Activated CD8-positive, alpha-beta memory T cell treated with anti-CD3 and anti-CD28 coated beads for 4 hours (primary cell): ENCODE data around the gene EMID1.

ENCODE experiments used
- DNase-seq, 2 donors: peaks; one replicate each; pipeline ENCODE4 v3.0.0-alpha.2; 2020; ENCODE audit warnings: low read depth in 2 of 2

The EMID1 gene

DNA sequence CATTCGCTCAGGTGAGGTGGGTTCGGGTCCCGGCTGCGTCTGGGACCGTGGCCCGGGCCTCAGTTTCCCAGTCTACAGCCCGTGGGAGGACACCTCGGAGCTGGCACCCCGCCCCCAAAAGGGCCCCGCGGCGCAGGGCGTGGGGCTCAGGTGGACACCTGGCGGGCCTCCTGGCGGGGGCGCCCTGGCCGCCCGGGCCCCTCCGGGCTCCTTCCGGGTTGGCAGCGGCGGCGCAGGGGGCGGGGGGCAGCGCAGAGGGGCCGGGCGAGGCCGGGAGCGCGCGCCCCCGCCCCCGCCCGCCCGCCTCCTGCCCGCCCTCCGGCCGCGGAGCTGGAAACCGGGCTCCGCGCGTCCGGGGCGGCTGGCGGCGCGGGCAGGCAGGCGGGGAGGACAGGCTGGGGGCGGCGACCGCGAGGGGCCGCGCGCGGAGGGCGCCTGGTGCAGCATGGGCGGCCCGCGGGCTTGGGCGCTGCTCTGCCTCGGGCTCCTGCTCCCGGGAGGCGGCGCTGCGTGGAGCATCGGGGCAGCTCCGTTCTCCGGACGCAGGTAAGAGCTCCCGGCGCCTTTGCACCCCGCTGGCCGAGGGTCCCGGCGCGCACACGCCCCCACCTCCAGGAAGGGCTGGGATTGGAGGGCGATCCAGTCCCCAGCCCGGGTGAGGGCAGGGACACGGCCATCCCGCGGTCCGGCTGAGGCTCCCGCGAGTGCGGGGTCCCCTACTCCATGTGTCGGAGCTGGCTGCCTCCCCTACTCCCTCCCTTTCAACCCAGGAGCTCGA, at the start of gene EMID1:
Gene EMID1, plus strand, starts transcription at position 303 of the 778 bp plus-strand sequence. Its CDS starts 143 bp downstream, at position 446.
- DNase-seq, result no peak

DNA sequence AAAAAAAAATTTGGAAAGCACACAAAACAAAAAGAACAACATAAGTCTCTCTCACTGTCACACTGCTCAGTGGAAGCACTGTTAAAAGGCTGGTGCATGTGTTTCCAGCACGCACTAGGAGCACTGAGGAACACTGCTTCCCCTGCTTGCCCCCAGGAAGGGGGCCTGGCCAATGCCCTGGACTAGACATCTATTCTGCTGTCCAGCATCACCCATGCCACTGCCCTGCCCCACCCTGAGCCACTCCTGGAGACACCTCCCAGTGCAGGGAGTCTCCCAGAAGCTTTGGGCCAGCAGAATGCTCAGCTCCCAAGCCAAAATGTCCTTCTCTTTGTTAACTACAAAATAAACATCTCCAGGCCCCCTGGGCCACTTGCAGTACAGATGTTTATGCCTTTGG, 49.7 kb upstream of the EMID1 start:
- no peak for DNase-seq

DNA sequence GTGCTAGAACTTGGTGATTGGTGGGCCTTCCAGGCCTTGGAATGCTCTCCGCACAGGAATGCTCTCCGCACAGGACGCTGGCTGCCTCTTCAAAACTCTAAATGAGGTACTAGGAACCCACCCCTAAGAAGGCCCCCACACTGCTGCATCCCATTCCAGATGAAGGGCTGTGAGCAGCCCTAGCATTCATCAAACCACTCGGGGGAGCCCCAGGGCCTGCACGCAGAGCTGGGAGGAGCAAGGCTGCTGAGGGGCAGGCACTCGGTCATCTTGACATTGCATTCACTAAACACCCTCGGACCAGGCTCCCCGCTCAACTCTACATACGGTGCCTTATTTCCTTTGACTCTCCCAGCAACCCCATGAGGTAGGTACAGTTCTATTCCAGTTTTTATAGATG, 49.2 kb upstream of the EMID1 start:
- no peak for DNase-seq

DNA sequence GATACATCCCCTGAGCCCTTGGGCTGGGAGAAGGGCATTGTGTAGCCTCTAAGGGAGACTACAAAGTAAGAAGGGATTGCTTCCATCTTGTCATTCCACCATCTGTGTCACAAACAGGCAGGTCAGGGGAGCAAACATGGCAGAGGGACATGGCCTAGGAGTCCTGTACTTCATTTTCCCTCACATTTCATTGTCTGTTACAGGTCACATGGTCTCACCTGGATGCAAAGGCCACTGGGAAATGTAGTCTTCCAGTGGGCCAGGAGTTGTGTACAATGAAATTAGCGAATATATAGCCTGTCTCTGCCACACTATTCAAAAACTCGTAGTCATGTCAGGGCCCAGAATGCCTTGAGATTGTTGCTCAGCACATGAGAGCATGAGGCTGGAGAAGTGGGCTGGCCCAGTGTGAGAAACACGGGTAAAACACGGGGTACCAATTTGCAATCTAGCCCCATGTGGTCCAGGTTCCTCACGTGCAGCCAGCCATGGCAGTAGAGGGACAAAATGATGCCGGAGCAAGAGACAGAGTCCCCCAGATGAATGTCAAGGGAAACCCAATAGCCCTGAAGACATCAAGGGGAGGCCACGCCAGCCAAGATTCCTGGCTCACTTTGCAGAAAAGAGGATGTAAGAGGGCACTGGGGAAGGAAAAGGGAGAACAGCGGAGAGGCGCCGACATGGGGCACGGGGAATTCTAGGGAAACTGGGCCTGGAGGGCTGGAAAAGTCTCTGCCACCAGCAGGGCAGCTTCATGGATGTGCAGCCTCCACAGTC, 47.7 kb upstream of the EMID1 start:
- DNase-seq, result no peak

DNA sequence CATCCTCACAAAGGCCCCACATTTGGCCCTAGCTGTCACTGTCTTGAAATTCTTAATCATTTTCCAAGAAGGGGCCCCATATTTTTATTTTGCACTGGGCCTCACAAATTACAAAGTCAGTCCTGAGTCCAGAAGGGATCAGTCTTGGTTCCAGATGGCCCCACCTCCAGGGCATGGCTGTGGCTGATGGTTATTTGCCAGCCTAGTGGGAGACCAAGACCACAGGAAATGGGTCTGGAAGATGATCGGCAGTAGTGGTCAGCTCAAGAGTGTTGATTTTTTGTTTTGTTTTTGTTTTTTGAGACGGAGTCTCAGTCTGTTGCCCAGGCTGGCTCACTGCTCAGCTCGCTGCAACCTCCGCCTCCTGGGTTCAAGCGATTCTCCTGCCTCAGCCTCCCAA, 47.1 kb upstream of the EMID1 start:
- no peak for DNase-seq

DNA sequence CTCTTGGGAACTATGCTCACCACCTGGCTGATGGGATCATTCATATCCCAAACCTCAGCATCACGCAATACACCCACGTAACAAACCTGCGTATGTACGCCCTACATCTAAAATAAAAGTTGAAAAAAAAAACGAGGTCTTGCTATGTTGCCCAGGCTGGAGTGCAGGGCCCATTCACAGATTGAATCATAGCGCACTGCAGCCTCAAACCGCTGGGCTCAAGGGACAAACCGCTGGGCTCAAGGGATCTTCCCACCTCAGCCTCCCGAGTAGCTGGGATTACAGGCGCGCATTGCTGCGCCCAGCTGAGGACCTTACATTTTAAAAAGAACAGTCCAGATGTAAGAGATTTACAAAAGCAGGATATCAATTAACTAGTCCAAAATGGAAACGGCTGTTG, 41.9 kb upstream of the EMID1 start:
- DNase-seq, result no peak

DNA sequence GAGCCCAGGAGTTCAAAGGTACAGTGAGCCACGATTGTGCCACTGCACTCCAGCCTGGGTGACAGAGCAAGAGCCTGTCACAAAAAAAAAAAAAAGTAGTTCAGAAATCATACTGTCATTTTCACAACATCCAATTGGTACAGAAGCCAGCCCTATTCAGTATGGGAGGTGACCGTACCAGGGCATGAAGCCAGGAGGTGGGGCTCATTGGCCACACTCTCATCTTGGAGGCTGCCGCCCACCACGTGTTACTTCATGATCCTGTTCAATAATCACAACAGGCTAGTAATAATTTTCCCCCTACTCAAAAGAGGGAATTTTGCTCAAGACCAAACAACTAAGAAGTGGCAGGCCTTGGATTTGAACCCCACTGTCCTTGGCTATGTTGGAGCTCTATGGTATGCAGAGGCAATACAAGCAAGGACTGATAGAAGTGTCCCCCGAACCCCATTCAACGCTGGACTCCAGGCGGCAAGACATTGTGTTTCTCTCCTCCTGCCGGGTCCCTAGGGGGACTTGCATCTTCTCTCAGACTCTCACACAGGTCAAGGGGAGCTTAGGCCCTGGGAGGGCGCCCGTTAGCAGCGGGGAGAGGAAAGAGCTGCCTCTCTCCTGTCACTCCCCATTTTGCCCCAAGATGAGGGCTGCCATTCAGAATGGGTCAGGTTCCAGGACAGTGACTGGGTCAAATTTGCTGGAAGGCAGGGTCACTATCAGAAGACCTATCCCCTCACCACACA, 40.2 kb upstream of the EMID1 start:
- no peak for DNase-seq

GRCh38 chr22:29166180-29166579, 39.5 kb upstream of the EMID1 start:
- no peak for DNase-seq

DNA sequence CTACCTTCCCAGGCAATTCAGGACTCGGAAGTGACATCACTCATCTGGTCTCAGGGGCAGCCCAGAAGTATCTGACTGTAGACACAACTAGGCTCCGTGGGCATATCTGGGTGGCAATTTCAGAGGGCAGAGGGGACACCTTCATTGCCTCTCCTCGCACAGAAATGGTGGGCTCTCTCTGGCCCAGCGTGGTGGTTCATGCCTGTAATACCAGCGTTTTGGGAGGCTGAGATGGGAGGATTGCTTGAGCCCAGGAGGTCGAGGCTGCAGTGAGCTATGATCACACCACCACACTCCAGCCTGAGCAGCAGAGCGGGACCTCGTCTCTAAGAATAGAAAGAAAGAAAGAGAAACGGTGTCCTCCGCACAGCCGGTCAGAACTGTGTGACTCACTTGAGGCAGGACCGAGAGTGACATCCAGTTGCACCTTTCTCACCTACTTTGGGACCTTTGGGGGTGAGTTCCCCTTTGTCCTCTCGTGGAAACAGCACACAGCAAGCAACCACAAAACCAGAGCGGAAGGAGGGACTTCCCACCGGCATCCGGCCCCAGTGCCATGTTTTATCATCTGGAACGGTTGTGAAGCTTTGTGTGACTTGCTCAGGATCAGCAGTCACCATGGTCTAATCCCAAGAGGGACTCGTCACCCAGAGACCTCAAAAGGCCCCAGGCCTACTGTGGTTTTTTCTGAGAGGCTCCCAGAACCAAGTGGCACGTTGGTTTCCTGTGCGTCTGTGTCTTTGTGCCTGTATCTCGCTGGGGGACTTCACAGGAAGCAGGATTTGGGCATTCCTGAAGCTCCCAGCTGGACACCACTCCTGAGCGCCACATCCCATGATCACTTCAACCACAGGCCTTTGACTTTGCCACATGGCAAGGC, 38.4 kb upstream of the EMID1 start:
- DNase-seq, result peak in 1 of 2 donors; percentile 2

DNA sequence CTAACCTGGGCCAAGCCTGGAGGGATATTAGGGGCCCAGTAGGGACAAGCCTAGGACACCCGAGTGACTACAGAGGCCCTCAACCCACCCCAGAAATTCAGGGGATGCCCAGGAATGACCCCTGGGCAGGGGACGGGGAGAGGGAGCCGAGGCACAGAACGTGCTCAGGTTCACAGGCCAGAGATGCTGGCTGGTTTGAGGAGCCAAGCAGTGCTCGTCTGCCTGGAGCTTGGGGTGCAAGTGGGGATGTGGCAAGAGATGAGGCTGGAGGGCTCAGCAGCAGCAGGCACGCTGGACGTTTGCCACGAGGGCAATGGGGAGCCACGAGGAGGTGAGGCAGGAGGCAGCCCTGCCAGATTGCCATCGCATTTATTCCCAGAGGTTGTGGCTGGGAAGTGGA, 34.0 kb upstream of the EMID1 start:
- DNase-seq, result no peak

DNA sequence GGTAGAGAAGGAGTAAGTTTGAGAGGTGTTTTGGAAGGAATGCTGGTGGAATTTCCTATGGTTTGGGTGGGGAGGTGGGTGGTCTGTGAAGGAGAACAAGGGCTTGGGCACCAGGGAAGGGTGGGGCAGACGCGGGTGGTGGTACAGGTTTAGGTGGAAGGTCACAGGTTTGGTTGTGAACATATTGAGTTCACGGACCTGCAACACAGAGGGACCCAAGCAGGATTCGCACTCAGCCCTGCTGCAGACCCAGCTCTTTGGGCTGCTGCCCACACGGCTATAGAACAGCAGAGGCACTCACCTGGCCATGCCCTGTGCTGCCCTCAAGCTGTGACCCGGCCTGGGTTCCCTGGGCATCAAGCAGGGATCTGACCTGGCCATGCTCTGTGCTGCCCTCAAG, 33.5 kb upstream of the EMID1 start:
- no peak for DNase-seq

- no peak for DNase-seq
Observed at GRCh38 chr22:29175312-29175835, 30.3 kb upstream of the EMID1 start.

DNA sequence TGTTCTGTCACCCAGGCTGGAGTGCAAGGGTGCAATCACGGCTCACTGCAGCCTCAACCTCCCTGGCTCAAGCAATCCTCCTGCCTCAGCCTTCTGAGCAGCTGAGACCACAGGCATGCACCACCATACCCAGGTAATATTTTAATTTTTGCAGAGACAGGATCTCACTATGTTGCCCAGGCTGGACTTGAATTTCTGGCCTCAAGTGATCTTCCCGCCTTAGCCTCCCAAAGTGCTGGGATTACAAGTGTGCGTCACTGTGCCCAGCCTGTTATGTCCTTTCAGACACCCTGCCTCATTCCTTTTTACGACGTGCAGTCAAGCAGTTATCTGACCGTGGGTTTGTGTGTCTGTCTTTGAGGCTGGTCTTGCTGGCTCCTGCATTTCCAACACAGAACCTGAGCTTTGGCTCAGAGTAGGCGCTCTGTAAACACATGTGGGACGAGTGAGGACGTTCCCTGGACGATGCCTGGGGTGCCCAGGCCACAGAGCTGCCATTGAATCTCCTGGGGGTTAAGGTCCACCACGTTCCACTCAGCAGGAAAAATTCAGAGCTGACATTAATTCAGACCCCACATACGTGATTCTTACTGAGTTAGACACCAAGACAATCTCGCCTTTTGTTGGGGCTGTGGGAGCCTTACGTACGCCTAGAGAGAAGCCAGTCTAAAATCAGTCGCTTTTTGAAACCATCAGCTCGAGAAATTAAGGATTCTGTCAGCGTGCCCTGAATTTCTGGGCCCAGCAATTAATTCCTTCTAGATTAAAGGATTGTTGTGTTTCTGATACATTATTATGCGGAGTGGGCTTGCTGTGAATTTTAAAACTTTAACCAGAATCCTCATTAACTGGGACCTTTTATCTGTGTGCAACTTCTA, 21.5 kb upstream of the EMID1 start:
- DNase-seq, result no peak

DNA sequence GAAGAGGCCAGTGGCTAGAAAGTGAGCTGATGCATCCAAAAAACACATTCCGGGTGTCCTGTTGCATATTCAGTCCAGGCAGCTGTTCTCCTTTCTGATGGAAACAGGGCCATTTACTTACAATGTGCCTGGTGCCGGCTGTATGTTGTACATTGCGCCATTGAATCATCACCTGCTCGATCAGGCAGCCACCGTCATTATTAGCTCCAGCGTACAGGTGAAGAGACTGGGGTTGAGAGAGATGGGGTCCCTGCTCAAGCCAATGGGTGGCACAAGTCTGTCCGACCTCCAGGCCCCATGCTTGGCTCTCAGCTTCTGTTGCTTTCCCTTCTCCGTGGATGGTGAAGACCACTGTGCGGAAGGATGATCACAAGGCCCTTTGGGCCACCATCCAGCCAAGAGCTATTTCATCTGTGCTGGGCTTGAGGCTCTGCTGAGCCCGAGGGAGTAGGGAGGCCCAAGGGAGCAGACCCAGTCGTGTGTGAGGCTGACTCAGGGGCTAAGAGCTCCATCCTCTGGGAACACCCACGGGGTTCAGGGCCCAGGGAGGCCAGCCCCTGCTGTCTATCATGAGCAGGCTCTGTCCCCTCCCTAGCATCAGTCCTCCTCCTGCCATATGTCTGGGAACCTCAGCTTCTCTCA, 20.7 kb upstream of the EMID1 start:
- DNase-seq, result no peak

- no peak for DNase-seq
Observed at GRCh38 chr22:29186302-29186701, 19.4 kb upstream of the EMID1 start.

DNA sequence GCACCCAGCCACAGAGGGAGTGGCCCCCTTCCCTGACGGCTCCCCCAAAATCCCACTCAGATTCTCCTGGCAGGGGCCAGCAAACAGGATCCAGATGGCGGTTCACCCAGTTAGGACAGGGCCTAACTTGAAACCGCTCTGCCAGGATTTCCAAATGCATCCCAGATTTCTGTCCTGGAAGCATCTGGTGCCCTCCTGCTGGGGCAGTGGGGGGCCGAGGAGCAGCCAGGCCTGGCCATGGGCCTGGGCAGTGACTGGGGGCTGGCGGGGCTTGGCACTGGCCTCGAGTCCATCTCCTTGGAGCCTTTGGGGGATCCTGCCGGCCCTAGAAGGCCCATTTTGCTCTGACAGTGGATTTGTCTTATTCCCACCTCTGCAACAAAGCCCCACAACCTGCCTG, 17.9 kb upstream of the EMID1 start:
- no peak for DNase-seq

DNA sequence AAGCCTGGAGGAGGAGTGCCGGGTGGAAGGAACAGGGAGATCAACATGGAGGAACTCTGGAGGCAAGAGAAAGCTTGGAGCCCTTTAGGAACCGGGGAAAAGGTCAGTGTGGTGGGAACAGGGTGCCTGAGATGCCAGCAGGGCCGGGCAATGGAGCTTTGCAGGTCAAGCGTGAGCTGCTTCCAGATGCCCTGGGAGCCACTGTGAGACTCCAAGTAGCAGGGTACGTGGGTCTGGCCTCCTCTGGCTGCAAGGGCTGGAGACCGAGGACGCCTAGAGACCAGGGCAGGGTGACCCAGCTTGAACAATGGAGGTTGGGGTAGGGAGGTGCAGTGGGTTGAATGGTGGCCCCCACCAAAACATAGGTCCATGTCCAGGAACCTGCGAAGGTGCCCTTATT, 15.6 kb upstream of the EMID1 start:
- DNase-seq, result no peak

DNA sequence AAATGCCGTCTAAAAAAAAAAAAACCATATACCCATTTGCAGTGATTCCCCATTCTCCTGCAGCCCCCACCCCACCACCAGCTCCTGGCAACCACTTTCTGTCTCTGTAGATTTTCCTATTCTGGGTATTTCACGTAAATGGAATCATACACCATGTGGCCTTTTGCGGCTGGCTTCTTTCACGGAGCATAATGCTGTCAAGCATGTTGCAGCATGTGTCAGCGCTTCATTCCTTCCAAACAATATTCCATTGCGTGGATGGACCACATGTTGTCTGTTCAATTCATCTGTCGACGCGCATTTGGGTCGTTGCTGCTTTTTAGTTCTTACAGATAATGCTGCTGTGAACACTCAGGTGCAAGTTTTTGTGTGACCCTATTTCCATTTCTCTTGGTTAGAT, 14.8 kb upstream of the EMID1 start:
- no peak for DNase-seq

- DNase-seq, result no peak
Observed at GRCh38 chr22:29193021-29193420, 12.7 kb upstream of the EMID1 start.

- DNase-seq, result no peak
Observed at GRCh38 chr22:29194184-29194583, 11.5 kb upstream of the EMID1 start.
